HG03175 (cell line): Measurements from ENCODE around the gene PLCE1.

Experiments
- ATAC-seq: cut with Tn5 transposase; IDR thresholded peaks from one replicate; pipeline ENCODE4 v1.9.1; 2021; ENCODE audit warnings: mild to moderate bottlenecking, moderate library complexity; ENCODE audit not compliant: unreplicated experiment

The PLCE1 gene

DNA sequence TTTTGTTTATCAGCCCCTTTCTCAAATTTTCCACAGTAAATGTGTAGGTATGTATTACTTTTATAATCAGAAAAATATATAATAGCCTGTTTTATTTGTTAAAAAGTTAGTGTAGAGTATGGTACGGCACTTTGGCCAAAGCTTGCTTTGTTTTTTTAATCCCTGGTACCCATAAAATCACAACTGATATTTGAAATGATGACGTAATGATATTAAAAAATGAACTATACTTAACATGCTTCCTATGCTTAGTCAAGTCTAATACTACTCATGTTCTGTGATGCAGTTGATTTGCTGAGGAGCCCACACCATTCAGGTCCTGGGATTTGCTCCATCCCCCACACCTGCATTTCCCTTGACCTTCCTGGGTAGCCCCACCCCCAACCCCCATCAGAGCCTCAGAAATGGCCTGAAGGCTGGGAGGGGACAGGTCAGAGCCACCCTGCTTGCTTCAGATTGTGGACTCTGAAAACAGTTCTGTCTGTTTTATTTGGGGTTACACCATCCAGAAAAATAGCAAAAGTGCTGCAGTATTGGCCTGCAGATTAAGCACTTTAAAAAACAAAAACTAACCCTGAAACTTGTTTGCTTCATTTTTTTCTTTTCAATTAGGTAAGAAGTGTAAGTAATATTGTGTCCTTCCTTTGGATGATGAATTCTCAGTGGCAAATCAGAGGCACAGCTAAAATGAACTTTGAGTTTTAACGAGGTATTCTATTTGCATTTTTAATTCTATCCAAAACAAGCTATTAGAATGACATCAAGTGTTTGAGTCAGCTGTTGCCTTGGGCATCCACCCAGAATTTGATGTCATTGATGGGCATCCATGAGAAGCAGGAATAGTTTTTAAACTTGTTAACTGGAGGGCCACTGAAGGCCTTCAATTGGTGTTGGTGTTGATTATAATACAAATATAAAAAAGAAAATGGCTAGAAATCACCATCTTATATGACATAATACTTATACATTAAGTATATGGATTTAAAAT is 23.3 kb downstream of the PLCE1 start:
- no peak for ATAC-seq

DNA sequence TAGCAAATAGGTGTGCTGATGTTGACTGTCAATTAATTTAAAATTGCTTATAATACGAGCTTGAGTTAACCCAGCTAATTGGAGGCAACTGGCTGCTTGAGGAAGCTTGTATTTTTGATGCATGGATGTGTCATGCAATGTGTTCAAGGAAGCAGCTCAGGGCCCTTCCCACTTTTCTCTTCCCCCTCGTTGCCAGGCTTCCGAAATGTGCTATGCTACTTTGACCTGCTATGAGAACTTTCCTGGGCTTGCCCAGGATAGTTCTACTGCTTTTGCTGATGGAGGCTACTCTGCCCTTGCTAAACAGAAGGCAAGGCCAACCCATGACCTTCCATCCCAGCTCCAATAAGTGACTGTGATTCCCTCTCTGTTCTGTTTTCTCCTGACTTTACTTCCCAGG is 24.4 kb downstream of the PLCE1 start:
- ATAC-seq, result no peak

DNA sequence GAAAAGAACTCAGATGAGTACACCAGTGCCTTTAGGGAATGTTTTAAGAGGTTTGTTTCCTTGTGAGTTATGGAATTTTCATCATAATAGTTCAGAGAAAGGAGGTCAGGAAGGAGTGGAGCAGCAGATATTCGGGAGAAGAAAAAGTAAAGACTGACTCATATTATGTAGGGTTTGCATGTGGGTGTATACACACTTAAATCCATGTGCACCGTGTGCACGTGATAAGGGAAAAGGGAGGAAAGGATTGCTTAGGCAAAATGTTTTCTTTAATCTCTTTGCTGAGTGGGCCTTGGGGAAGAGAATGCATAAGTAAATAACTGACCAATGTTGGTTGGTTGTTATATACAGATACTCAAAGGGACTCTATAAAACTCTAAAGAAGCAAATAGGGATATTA is 30.2 kb downstream of the PLCE1 start:
- no peak for ATAC-seq

DNA sequence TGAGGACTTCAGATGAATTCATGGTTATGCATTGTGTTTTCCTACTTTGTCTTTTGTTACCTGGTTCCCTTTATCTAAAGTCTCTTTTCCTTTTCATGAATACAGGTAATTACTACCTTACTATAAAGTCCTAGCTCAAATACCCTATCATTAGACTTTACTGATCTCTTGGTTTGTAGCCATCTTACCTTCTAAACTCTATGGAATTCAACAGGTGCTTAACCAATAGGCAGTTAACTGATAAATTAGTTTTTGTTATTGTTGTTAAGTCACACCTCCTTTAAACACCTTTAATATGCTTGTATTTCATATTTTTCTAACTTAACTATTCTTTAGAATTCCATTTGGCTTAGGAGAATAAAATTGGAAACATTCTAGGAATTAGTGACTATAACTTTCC is 30.7 kb downstream of the PLCE1 start:
- no peak for ATAC-seq

DNA sequence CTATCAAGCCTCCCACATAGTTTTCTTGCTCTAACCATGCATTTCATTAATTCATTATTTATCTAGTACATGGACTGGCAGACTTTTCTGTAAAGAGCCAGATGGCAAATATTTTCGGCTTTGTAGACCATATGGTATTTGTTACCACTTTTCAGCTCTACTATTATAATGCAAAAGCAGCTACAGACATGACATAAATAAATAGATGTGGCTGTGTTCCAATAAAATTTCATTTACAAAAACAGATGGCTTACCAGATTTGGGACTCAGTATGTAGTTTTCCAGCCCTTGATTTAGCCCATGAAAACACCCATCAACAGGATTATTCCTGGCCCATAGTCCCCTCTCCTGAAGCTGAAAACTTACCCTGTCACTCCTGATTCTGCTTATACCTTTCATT is 32.1 kb downstream of the PLCE1 start:
- no peak for ATAC-seq

DNA sequence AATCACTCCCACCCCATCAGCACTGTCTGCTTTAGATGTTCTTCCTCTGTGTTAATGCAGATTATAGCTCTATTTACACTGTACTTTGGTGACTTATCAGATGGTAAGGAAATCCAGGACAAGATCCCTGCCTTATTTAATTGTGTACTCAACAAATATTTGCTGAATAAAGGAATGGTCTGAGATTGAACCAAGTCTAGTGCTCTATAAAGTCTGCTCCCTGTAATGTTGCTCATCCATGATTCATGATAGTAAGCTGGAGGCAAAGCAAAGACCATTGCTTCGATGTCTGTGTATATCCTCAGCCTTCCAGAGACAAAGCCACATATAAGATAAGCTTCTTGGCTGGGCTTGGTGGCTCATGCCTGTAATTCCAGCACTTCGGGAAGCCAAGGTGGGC is 33.5 kb downstream of the PLCE1 start:
- ATAC-seq, result no peak

DNA sequence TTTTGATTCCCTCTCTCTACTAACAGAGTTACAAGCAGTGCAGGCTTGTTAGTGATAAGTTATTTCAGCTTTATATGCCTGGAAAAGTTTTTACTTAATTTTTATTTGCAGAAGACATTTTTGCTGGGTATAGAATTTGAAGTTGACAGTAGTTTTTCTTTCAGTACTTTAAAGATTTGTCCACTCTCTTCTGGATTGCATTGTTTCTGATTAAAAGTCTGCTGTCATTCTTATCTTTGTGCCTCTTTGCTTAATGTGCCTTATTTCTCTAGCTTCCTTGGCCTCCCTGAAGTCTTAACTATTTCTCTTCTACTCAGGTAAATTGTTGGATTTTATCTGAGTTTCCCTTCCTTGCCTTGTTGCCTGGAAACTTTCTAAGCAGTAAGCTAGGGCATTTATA is 36.2 kb downstream of the PLCE1 start:
- no peak for ATAC-seq

DNA sequence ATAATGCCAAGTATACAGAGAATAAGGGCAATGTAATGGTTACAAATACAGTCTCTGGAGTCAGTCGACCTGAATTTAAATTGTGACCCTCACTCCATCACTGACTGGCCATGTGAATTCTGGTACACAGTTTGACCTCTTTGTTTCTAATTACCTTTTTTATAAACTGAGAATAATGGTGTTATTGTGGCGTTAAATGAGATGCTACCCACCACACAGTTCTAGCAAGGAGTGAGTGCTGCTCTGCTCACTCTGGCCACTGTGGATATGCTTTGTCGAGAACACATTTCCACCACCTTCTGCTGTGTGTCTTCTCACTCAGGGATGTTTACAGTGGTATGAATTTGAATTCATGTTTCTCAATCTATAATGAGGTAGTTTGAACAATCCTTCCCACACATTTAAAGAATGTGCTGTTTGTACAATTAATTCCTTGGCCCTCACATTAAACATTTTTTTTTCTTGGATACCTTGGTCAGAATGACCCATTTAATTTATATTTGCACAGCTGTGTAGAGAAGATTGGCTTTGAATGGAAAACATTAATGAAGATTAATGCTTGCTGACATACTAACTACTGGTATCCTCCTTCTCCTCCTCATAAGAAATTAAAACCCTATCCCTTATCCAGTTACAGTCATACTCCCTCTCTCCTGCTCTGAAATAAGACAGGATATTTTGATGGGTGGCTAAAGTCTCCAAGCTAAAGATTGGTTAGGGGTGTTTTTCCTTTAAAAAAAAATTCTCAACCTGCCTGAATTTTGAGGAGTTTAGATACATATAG is 42.4 kb downstream of the PLCE1 start:
- no peak for ATAC-seq

DNA sequence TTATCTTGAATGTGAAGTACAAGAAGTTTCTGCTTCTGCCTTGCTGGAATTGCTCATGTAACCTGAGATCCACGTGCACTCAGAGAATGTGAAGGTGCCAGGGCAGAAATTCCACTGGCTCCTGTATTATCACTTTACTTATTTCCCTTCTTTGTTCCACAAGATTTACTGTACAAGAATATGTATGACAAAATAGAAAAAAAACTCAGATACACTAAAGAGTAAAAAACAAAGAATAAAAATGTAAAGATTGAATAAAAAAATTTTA is 43.0 kb downstream of the PLCE1 start:
- no peak for ATAC-seq

DNA sequence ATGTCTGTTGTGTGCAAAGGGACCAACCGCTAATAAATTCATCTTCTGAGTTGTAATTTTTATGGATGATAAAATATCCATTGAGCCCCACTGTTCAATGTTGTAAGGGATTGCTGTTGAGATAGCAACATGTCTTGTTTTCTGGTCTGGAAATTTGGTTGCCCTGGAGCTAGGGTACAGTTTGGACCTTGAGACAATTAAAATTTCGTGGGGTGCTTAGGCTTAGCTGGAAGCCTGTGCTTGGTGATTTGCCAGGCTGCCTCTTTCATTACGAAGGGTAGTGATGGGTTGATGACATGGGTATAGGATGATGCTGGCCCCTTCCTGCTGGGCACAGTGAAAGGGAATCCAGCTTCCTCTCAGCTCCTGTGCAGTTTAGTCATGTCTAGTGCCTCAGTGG is 43.6 kb downstream of the PLCE1 start:
- no peak for ATAC-seq

DNA sequence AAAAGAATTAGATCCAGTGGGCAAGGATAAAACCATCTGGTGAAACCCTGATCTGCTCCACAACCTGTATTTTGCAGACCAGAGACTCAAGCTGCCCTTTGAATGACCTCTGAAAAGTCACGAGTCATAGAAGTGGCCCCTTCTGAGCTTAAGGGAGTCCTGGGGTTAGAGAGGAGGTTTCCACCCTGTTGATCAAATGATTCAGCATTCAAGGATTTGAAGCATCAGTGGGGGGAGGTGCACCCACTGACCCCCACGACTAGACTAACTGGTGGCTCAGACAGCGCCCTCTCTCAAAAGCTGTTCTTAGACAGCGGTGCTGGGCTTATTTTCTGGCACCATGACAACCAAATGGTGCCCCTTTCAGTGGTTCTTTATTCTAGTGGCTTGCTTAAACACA is 44.3 kb downstream of the PLCE1 start:
- no peak for ATAC-seq

DNA sequence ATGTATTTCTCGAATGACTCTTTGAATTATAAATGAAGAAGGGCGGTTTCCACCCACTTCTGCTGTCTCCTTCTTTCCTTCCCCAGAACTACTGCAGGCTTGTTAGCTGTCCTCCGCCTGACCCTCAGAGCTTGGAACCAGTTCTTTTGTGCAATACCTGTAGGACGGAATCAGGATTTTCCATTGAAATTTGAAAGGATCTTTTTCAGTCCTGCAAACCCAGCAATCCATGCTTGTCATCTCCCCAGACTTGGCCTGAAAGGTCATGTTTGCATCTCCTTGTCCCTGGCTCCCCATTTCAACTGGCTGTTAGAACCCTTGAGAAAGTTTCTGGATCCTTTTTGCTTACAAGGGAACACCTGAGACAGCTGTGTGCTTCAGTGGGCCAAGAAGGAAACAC is 47.5 kb downstream of the PLCE1 start:
- ATAC-seq, result no peak

DNA sequence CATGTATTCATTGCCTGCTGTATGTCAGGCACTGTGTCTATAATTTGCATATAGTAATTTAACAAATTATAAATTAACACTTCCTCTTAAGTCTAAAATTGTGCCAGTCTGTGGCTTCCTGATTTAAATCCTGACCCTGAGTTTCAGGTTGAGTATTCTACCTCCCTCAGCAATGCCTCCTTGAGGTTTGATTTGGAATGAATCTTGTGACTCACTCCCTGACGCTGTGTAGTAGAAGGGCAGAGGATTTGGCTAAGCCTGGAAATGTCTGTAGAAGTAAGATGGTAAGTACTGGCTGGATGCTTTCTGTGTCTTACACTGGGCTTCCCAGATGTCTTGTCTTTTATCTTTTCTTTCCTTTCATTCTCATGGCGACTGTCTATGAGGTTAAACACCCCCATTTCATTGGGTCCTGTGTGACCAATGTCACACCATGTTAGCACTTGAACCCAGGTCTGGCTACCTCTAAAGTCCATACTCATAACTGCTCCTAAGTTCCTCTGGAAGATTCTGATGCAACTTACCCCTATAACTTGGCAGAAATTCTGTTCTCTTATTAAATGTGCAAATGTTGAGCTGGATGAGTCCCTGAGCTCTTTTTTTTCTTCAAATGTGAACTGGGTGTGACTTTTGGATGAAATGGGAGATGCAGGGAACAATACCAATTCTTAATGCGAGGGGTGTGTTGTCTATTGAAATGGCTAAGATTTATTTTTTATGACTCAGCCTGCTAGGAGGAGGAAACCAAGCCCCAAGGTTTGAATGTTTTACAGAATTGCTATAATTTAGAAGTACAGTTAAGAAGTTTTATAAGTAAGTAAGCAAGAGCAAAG is 48.5 kb downstream of the PLCE1 start:
- ATAC-seq, result no peak

DNA sequence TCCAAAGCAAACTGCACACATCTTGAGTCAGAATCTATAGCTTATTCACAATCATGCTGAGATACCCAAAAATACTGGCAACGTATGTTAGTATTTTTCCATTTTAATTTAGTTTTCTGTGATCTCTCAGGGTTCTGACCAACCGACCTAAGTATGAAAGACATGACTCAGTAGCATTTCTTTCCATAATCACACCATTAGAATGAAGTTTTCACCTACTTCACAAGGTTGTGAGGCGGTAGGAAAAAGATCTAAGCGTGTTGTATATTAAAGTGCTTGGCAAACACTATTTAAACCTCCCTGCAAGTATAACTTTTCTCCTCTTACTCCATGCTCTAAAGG is 49.1 kb downstream of the PLCE1 start:
- no peak for ATAC-seq
